Measurements from ENCODE around the gene HOXD10.

Gene HOXD10

DNA sequence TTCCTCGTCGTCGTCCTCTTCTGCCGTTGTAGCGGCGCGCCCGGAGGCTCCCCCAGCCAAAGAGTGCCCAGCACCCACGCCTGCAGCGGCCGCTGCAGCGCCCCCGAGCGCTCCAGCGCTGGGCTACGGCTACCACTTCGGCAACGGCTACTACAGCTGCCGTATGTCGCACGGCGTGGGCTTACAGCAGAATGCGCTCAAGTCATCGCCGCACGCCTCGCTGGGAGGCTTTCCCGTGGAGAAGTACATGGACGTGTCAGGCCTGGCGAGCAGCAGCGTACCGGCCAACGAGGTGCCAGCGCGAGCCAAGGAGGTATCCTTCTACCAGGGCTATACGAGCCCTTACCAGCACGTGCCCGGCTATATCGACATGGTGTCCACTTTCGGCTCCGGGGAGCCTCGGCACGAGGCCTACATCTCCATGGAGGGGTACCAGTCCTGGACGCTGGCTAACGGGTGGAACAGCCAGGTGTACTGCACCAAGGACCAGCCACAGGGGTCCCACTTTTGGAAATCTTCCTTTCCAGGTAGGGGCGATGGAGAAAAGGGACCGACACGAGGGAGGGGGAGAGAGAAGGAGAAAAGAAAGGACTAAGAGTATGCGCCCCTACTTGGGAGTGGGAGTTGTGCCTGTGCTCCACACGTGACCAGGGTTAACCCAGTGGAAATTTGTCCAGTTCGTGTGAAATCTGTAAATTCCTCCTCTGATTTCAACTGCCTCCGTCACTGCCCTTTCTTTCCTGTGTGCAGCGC is 23.3 kb upstream of the HOXD10 start:
- peaks cover 95% of the 10 kb centered on the region for H3K27me3 Mint-ChIP-seq (ENCODE audit: low read depth, poor library complexity)
- peak overlapping the region; percentile 68 for H3K4me3 Mint-ChIP-seq
- peaks cover 33% of the 10 kb centered on the region for H3K4me1 Mint-ChIP-seq
- DNase-seq: peak; percentile 48
- peaks cover 6% of the 10 kb centered on the region for H3K9me3 Mint-ChIP-seq
- TF ChIP-seq, protein P1, sequence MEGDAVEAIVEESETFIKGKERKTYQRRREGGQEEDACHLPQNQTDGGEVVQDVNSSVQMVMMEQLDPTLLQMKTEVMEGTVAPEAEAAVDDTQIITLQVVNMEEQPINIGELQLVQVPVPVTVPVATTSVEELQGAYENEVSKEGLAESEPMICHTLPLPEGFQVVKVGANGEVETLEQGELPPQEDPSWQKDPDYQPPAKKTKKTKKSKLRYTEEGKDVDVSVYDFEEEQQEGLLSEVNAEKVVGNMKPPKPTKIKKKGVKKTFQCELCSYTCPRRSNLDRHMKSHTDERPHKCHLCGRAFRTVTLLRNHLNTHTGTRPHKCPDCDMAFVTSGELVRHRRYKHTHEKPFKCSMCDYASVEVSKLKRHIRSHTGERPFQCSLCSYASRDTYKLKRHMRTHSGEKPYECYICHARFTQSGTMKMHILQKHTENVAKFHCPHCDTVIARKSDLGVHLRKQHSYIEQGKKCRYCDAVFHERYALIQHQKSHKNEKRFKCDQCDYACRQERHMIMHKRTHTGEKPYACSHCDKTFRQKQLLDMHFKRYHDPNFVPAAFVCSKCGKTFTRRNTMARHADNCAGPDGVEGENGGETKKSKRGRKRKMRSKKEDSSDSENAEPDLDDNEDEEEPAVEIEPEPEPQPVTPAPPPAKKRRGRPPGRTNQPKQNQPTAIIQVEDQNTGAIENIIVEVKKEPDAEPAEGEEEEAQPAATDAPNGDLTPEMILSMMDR (IDR thresholded peaks at IDR 0.05): no peak
- H3K27ac Mint-ChIP-seq: no peak overlapping the region
- H3K36me3 Mint-ChIP-seq (ENCODE audit: low read depth): no peaks in the 10 kb centered on the region

DNA sequence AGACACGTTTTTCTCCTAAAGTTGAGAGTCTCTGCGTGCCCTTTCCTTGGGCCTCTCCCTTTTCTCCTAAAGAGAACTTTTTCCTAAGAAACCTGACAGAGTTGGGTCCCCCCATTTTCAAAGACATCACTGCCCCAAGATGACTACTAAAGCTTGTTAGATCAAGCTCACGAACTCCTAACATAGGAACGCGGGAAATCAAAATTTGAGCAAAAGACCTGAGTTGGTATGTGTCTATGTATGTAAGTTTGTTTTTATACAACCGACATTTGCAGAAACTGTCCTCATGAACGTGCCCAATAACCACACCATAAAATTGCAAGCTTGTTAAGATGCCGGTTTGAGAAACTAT is 22.7 kb upstream of the HOXD10 start:
- Mint-ChIP-seq H3K36me3 (ENCODE audit: low read depth) (no peaks in the 10 kb centered on the region), H3K4me3 (peak overlapping the region; percentile 68), H3K27me3 (ENCODE audit: low read depth, poor library complexity) (peaks cover 95% of the 10 kb centered on the region), H3K9me3 (peaks cover 6% of the 10 kb centered on the region), H3K4me1 (peaks cover 37% of the 10 kb centered on the region), H3K27ac (no peak overlapping the region)
- DNase-seq: no peak
- TF ChIP-seq, protein P1 (IDR thresholded peaks at IDR 0.05): no peak

GRCh38 chr2:176094349-176094748 is 22.2 kb upstream of the HOXD10 start:
- Mint-ChIP-seq H3K9me3 (peaks cover 6% of the 10 kb centered on the region), H3K4me1 (peaks cover 42% of the 10 kb centered on the region), H3K27ac (no peak overlapping the region), H3K27me3 (ENCODE audit: low read depth, poor library complexity) (peaks cover 95% of the 10 kb centered on the region), H3K4me3 (peak overlapping the region; percentile 68), H3K36me3 (ENCODE audit: low read depth) (no peaks in the 10 kb centered on the region)
- DNase-seq: no peak
- TF ChIP-seq, protein P1 (IDR thresholded peaks at IDR 0.05): no peak

DNA sequence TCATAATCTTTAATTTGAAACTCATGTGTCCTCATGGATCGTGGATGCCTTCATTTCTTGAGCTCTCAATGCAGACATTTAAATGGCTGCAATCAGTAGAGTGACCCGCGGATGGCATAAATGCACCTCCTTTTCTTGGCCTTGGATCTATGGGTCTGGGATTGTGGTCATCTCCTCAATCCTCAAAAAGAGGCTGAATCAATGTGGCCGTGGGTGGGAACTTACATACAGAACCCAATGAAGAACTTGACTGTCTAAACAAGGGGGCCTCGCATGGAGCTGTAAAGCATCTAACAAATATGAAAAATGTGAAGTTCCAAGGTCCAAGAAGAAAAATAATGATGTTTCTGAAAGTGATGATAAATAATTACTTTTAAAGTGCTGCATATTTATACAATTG is 21.2 kb upstream of the HOXD10 start:
- no peaks in the 10 kb centered on the region for H3K36me3 Mint-ChIP-seq (ENCODE audit: low read depth)
- peaks cover 46% of the 10 kb centered on the region for H3K4me1 Mint-ChIP-seq
- no peak overlapping the region for H3K4me3 Mint-ChIP-seq
- no peak for DNase-seq
- TF ChIP-seq, protein P1 (IDR thresholded peaks at IDR 0.05): no peak
- H3K9me3 Mint-ChIP-seq: peaks cover 6% of the 10 kb centered on the region
- H3K27me3 Mint-ChIP-seq (ENCODE audit: low read depth, poor library complexity): peaks cover 95% of the 10 kb centered on the region
- no peak overlapping the region for H3K27ac Mint-ChIP-seq

GRCh38 chr2:176096243-176096985 is 20.2 kb upstream of the HOXD10 start:
- TF ChIP-seq, protein P1 (IDR thresholded peaks at IDR 0.05): no peak
- Mint-ChIP-seq H3K36me3 (ENCODE audit: low read depth) (no peaks in the 10 kb centered on the region), H3K9me3 (peaks cover 6% of the 10 kb centered on the region), H3K4me1 (peaks cover 48% of the 10 kb centered on the region), H3K27me3 (ENCODE audit: low read depth, poor library complexity) (peaks cover 95% of the 10 kb centered on the region), H3K27ac (no peak overlapping the region), H3K4me3 (peak overlapping the region; percentile 54)
- no peak for DNase-seq

Data from nephron progenitor cell (in vitro differentiated cells).